H9 (cell line): ENCODE results near the gene PPP1R15A. TPM values are rescaled to one million over a fixed set of nuclear protein-coding genes. Genes with fewer than 3 reads are reported as not detected.
A peak's percentile ranks its signal among the peaks of the same experiment; 100 is the strongest.

Experiments used
- DNase-seq: peaks from one replicate; pipeline ENCODE4 v3.0.0-alpha.2; 2017
- H2AFZ ChIP-seq: one replicate; pipeline ENCODE4 v1.6.1; 2013; ENCODE audit warnings: mild to moderate bottlenecking, low read length, control low read depth, moderate library complexity
- H2AK5ac ChIP-seq: 2 replicates; pipeline ENCODE4 v1.6.1; 2013; ENCODE audit warnings: low read length, control low read depth, mixed read lengths; ENCODE audit not compliant: insufficient read length
- H2BK120ac ChIP-seq: one replicate; pipeline ENCODE4 v1.6.1; 2013; ENCODE audit warnings: low read depth, mild to moderate bottlenecking, low read length, control low read depth, inconsistent platforms; ENCODE audit not compliant: poor library complexity, severe bottlenecking
- H2BK12ac ChIP-seq: 2 replicates; pipeline ENCODE4 v1.6.1; 2013; ENCODE audit warnings: low read length, control low read depth, mixed read lengths, low read depth; ENCODE audit not compliant: insufficient read length
- H2BK15ac ChIP-seq: 2 replicates; pipeline ENCODE4 v1.6.1; 2013; ENCODE audit warnings: low read depth, low read length, control low read depth
- H2BK20ac ChIP-seq: one replicate; pipeline ENCODE4 v1.6.1; 2013; ENCODE audit warnings: low read depth, mild to moderate bottlenecking, low read length, control low read depth, inconsistent platforms; ENCODE audit not compliant: poor library complexity, severe bottlenecking
- H2BK5ac ChIP-seq: 2 replicates; pipeline ENCODE4 v1.6.1; 2013; ENCODE audit warnings: low read length, control low read depth, mixed read lengths; ENCODE audit not compliant: insufficient read length
- H3K14ac ChIP-seq: 2 replicates; pipeline ENCODE4 v1.6.1; 2013; ENCODE audit warnings: low read length, control low read depth; ENCODE audit not compliant: insufficient read depth
- H3K18ac ChIP-seq: 2 replicates; pipeline ENCODE4 v1.6.1; 2013; ENCODE audit warnings: low read depth, mild to moderate bottlenecking, mixed read lengths, low read length, control low read depth; ENCODE audit not compliant: insufficient read length
- H3K23ac ChIP-seq: 2 replicates; pipeline ENCODE4 v1.6.1; 2013; ENCODE audit warnings: low read length, control low read depth, mixed read lengths, low read depth; ENCODE audit not compliant: insufficient read length
- H3K23me2 ChIP-seq: 2 replicates; pipeline ENCODE4 v1.6.1; 2013; ENCODE audit warnings: low read depth, mild to moderate bottlenecking, mixed read lengths, low read length, control low read depth; ENCODE audit not compliant: insufficient read length, poor library complexity, severe bottlenecking
- H3K27ac ChIP-seq: 2 replicates; pipeline ENCODE4 v1.5.1; 2013; ENCODE audit warnings: low read length, control low read depth, mixed read lengths, low read depth; ENCODE audit not compliant: insufficient read length
- H3K27me3 ChIP-seq: 2 replicates; pipeline ENCODE4 v1.6.1; 2013; ENCODE audit warnings: low read length, control low read depth, inconsistent platforms; ENCODE audit not compliant: insufficient read depth
- H3K4ac ChIP-seq: 2 replicates; pipeline ENCODE4 v1.6.1; 2013; ENCODE audit warnings: low read depth, mild to moderate bottlenecking, control low read depth, inconsistent platforms, low read length, moderate library complexity
- H3K4me1 ChIP-seq: 2 replicates; pipeline ENCODE4 v1.6.1; 2013; ENCODE audit warnings: low read length, control low read depth, inconsistent platforms; ENCODE audit not compliant: insufficient read depth
- H3K4me2 ChIP-seq: 2 replicates; pipeline ENCODE4 v1.6.1; 2013; ENCODE audit warnings: low read length, control low read depth, mixed read lengths; ENCODE audit not compliant: insufficient read length, insufficient read depth
- H3K56ac ChIP-seq: 2 replicates; pipeline ENCODE4 v1.6.1; 2013; ENCODE audit warnings: low read depth, mild to moderate bottlenecking, mixed read lengths, low read length, control low read depth; ENCODE audit not compliant: insufficient read length
- H3K79me1 ChIP-seq: 2 replicates; pipeline ENCODE4 v1.6.1; 2013; ENCODE audit warnings: low read depth, mild to moderate bottlenecking, moderate library complexity, low read length, control low read depth, inconsistent platforms; ENCODE audit not compliant: insufficient read depth, poor library complexity, severe bottlenecking
- H3K79me2 ChIP-seq: 2 replicates; pipeline ENCODE4 v1.6.1; 2013; ENCODE audit warnings: low read length, control low read depth, inconsistent platforms; ENCODE audit not compliant: insufficient read depth
- H3K9ac ChIP-seq: 2 replicates; pipeline ENCODE4 v1.6.1; 2013; ENCODE audit warnings: low read length, control low read depth, mixed read lengths; ENCODE audit not compliant: insufficient read length; ENCODE audit errors: extremely low read depth
- H3K9me3 ChIP-seq: one replicate; pipeline ENCODE4 v1.6.1; 2013; ENCODE audit warnings: low read depth, low read length, inconsistent platforms; ENCODE audit not compliant: control insufficient read depth
- H3T11ph ChIP-seq: one replicate; pipeline ENCODE4 v1.6.1; 2013; ENCODE audit warnings: mild to moderate bottlenecking, low read length, control low read depth, inconsistent platforms
- H4K20me1 ChIP-seq: one replicate; pipeline ENCODE4 v1.6.1; 2013; ENCODE audit not compliant: control insufficient read depth, insufficient read length, insufficient read depth
- H4K5ac ChIP-seq: 2 replicates; pipeline ENCODE4 v1.6.1; 2013; ENCODE audit warnings: low read depth, mild to moderate bottlenecking, mixed read lengths, low read length, control low read depth; ENCODE audit not compliant: insufficient read length
- H4K8ac ChIP-seq: replicated peaks from 2 replicates; pipeline ENCODE4 v1.6.1; 2013; ENCODE audit warnings: low read length, control low read depth, mixed read lengths, low read depth; ENCODE audit not compliant: insufficient read length
- H4K91ac ChIP-seq: 2 replicates; pipeline ENCODE4 v1.6.1; 2013; ENCODE audit warnings: low read depth, mild to moderate bottlenecking, moderate library complexity, mixed read lengths, low read length, control low read depth; ENCODE audit not compliant: insufficient read length
- H3K27ac Mint-ChIP-seq, 3 experiments: 2 replicates in 2 of 3; 3 replicates in 1 of 3; pipeline ENCODE4 v1.8.0; 2020 to 2021; ENCODE audit warnings: mixed read lengths in 3 of 3, mild to moderate bottlenecking in 1 of 3, moderate library complexity in 1 of 3
- H3K27me3 Mint-ChIP-seq: 2 replicates; pipeline ENCODE4 v1.8.0; 2021; ENCODE audit warnings: low read depth, mild to moderate bottlenecking, moderate library complexity, mixed read lengths
- H3K36me3 Mint-ChIP-seq, 3 experiments: 2 replicates in 2 of 3; 3 replicates in 1 of 3; pipeline ENCODE4 v1.8.0; 2020 to 2021; ENCODE audit warnings: low read depth in 3 of 3, mixed read lengths in 3 of 3; ENCODE audit not compliant: insufficient read depth in 1 of 3
- H3K4me1 Mint-ChIP-seq, 2 experiments: 2 replicates each; pipeline ENCODE4 v1.8.0; 2020; ENCODE audit warnings: mixed read lengths in 2 of 2
- H3K4me3 Mint-ChIP-seq, 2 experiments: 2 replicates in 1 of 2; 3 replicates in 1 of 2; pipeline ENCODE4 v1.8.0; 2020 to 2021; ENCODE audit warnings: mild to moderate bottlenecking in 2 of 2, mixed read lengths in 2 of 2, moderate library complexity in 1 of 2
- H3K9me3 Mint-ChIP-seq, 2 experiments: 2 replicates in 1 of 2; 3 replicates in 1 of 2; pipeline ENCODE4 v1.8.0; 2020; ENCODE audit warnings: mild to moderate bottlenecking in 2 of 2, mixed read lengths in 2 of 2, moderate library complexity in 1 of 2
- CTCF ChIP-seq: fragments of 200-600 bp; sonication (generic); conservative IDR thresholded peaks from 3 replicates; pipeline ENCODE4 v1.8.0; 2021; ENCODE audit warnings: antibody characterized with exemption, mild to moderate bottlenecking
- WGBS: extraction: QIAGEN DNeasy Blood & Tissue Kit; methylation state at CpG from one replicate; pipeline ENCODE4 v1.1.7; 2013; ENCODE audit warnings: missing lambda C conversion rate, low lambda C conversion rate, mixed read lengths; ENCODE audit not compliant: insufficient read length; ENCODE audit errors: extremely low coverage; 5-methylcytosine and 5-hydroxymethylcytosine counted together
- total RNA-seq: library from RNA; stranded (reverse); gene quantifications from 2 replicates; pipeline ENCODE4 v1.2.1, GENCODE V29; 2021

PPP1R15A gene
- total RNA-seq, 1 experiment from 2014 or later, result 17.2 TPM

GRCh38 chr19:48899781-48900476, 27.7 kb downstream of the PPP1R15A start, which contains the start of gene NUCB1:
Gene NUCB1 (plus strand): TSS chr19:48900312. CDS start chr19:48900797, 485 bp downstream.
- Histone ChIP-seq H3K18ac (no peak within 1 kb of the TSS), H3K27me3 (no peaks in the 10 kb centered on the region), H4K5ac (no peak within 1 kb of the TSS), H3T11ph (no peak within 1 kb of the TSS), H3K4ac (no peak within 1 kb of the TSS), H4K20me1 (no peaks in the 10 kb centered on the region), H2BK12ac (no peak within 1 kb of the TSS), H2BK20ac (no peak within 1 kb of the TSS), H3K4me2 (peak within 1 kb of the TSS; percentile 58), H3K79me1 (no peaks in the 10 kb centered on the region), H3K79me2 (no peaks in the 10 kb centered on the region), H3K9ac (peak within 1 kb of the TSS; percentile 73), H2BK15ac (no peak within 1 kb of the TSS), H3K4me1 (no peaks in the 10 kb centered on the region), H2BK5ac (no peak within 1 kb of the TSS), H3K23me2 (peaks cover 15% of the 10 kb centered on the region), H3K27ac (peak within 1 kb of the TSS; percentile 60), H3K9me3 (no peaks in the 10 kb centered on the region), H2AFZ (peak within 1 kb of the TSS; percentile 52), H4K8ac (no peak within 1 kb of the TSS), H3K14ac (peak within 1 kb of the TSS; percentile 2; the same call in 1 of the 2 replicates), H2BK120ac (no peak within 1 kb of the TSS), H4K91ac (no peak within 1 kb of the TSS), H3K23ac (no peak within 1 kb of the TSS), H3K56ac (no peak within 1 kb of the TSS), H2AK5ac (no peak within 1 kb of the TSS)
- H3K36me3 Mint-ChIP-seq, result peaks cover 5 to 28% (median 19%) of the 10 kb centered on the region in 3 experiments; a peak in 6 of 7 replicates
- peaks cover 8 to 36% of the 10 kb centered on the region in 2 experiments for H3K4me1 Mint-ChIP-seq
- H3K27me3 Mint-ChIP-seq, result no peaks in the 10 kb centered on the region; the same call in 1 of the 2 replicates
- no peaks in the 10 kb centered on the region; a peak in 1 of 5 replicates for H3K9me3 Mint-ChIP-seq
- TF ChIP-seq CTCF, result peak; percentile 24; the same call in 1 of the 3 replicates
- DNase-seq, result peak; percentile 99
- whole genome bisulfite sequencing, result no CpG with 5 or more reads among the region's 34 CpGs
- peak within 1 kb of the TSS; percentile 97 to 99 (median 98) for H3K27ac Mint-ChIP-seq
- H3K4me3 Mint-ChIP-seq, result peak within 1 kb of the TSS; percentile 95 to 98
